MCF 10A (cell line): Measurements from ENCODE around the gene CCDC12. TPM values are rescaled to one million over a fixed set of nuclear protein-coding genes. Genes with fewer than 3 reads are reported as not detected.

Source experiments
- BruUV-seq: library from RNA; stranded (reverse); fragments of 400-500 nt; replicated peaks from 2 replicates; lab custom pipeline; 2021; lab: Mats Ljungman, UMichigan
- CTCF ChIA-PET: fragments of 300-600 bp; sonication (Branson Sonifier 250); formaldehyde crosslinking; extraction: SDS; loops from one replicate; lab custom pipeline; 2021; ENCODE audit warnings: antibody characterized with exemption, inconsistent platforms; lab: Yijun Ruan, JAX
- POLR2A ChIA-PET: fragments of 300-600, 350-650 bp; sonication (Branson Sonifier 250); formaldehyde crosslinking; extraction: SDS; loops from one replicate; lab custom pipeline; 2020; ENCODE audit warnings: antibody characterized with exemption, inconsistent platforms; lab: Yijun Ruan, JAX
- DNase-seq: peaks from one replicate; pipeline ENCODE4 v3.0.0-alpha.2; 2018; ENCODE audit not compliant: unreplicated experiment
- H3K27ac Mint-ChIP-seq: one replicate; pipeline ENCODE4 v1.8.0; 2022; ENCODE audit warnings: mild to moderate bottlenecking, low read depth, mixed read lengths; ENCODE audit not compliant: unreplicated experiment
- H3K27me3 Mint-ChIP-seq: one replicate; pipeline ENCODE4 v1.8.0; 2022; ENCODE audit warnings: mixed read lengths; ENCODE audit not compliant: insufficient read depth, unreplicated experiment
- H3K36me3 Mint-ChIP-seq: one replicate; pipeline ENCODE4 v1.8.0; 2022; ENCODE audit warnings: mild to moderate bottlenecking, moderate library complexity, mixed read lengths; ENCODE audit not compliant: insufficient read depth, unreplicated experiment
- H3K4me1 Mint-ChIP-seq: one replicate; pipeline ENCODE4 v1.8.0; 2022; ENCODE audit warnings: mixed read lengths; ENCODE audit not compliant: insufficient read depth, unreplicated experiment
- H3K4me3 Mint-ChIP-seq: one replicate; pipeline ENCODE4 v1.8.0; 2022; ENCODE audit warnings: mild to moderate bottlenecking, moderate library complexity, mixed read lengths; ENCODE audit not compliant: unreplicated experiment
- H3K9me3 Mint-ChIP-seq: one replicate; pipeline ENCODE4 v1.8.0; 2022; ENCODE audit warnings: mixed read lengths; ENCODE audit not compliant: unreplicated experiment
- CTCF ChIP-seq: fragments of 200-600 bp; IDR thresholded peaks from one replicate; pipeline ENCODE4 v1.8.0; 2022; ENCODE audit warnings: antibody characterized with exemption, mild to moderate bottlenecking; ENCODE audit not compliant: unreplicated experiment
- intact Hi-C: fragments of 100-400 bp; cut with micrococcal nuclease; formaldehyde crosslinking; loops from 2 replicates; pipeline ENCODE4 v1.14.1; 2022
- total RNA-seq: library from RNA; stranded (reverse); gene quantifications from 2 replicates; pipeline ENCODE4 v1.2.3, GENCODE V29; 2022

CCDC12 gene
- total RNA-seq, 1 experiment from 2014 or later = 45.9 TPM

DNA sequence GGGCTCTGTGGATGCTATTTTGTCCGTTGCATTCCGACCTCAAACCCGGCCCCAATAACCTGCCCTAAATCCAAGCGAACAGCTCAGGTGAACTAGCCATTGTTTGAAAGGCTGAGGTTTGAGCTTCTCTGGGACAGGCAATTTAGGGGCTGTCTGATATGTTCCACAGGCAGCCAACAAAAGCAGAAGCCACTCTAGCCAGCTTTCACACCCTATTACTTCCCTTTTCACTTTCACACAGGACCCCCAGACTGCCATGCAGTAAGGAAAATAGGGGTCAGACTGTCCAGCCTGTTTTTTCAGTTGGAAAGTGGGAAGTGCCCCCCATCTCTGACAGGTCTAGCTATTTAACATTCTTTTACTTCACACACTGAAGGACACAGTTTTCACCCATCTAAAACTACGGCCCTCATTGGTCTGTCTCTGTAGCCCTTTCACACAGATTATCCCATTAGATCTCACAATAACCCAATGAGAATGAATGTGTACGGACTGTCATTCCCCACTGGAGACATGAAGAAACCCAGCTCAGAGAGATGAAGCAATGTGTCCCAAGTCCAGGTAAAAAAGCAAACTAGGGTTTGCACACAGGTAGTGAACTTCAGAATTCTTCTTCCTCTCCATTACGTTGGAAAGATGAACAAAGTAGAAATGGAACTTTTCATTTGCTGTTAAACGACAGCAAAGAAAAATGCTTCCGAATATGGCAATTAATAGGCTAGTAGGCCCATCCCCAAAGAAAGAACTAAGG lies 1.9 kb downstream of the CCDC12 start:
- H3K27ac Mint-ChIP-seq = no peak overlapping the region
- no TSS peak for BruUV-seq
- H3K27me3 Mint-ChIP-seq = no peaks in the 10 kb centered on the region
- no peak for DNase-seq
- intact Hi-C loops = no loop called here
- TF ChIP-seq CTCF = no peak
- peaks cover 54% of the 10 kb centered on the region for H3K36me3 Mint-ChIP-seq
- peaks cover 38% of the 10 kb centered on the region for H3K4me1 Mint-ChIP-seq
- H3K9me3 Mint-ChIP-seq = no peaks in the 10 kb centered on the region
- POLR2A ChIA-PET = interaction anchor here (1.1 to 3.2 kb wide), 4 partner anchors 27 to 282 kb away, joined by 3 to 32 read pairs (median 13); partner anchors contain the start of gene ALS2CL
- CTCF ChIA-PET = interaction anchor here (0.6 to 1.8 kb wide), 3 partner anchors 9 to 489 kb away, joined by 3 to 5 read pairs (median 5); no protein-coding TSS in a partner anchor
- H3K4me3 Mint-ChIP-seq = peak overlapping the region; percentile 97

DNA sequence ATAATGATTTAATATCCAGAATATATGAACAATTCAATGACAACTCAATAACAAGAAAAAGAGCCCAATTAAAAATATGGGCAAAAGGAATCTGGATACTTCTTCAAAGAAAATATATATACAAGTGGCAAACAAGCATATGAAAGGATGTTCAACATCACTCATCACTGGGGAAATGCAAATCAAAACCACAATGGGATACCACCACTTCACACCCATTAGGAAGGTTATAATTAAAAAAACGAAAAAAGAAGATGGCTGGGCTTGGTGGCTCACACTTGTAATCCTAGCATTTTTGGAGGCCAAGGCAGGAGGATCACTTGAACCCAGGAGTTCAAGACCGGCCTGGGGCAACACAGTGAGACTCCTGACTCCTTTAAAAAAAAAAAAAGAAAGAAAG lies 4.1 kb downstream of the CCDC12 start:
- intact Hi-C loops = no loop called here
- Mint-ChIP-seq H3K4me3 (no peak overlapping the region), H3K36me3 (peaks cover 54% of the 10 kb centered on the region), H3K27ac (no peak overlapping the region), H3K9me3 (no peaks in the 10 kb centered on the region), H3K4me1 (peaks cover 32% of the 10 kb centered on the region), H3K27me3 (no peaks in the 10 kb centered on the region)
- TSS peak; percentile 1 for BruUV-seq
- ChIA-PET CTCF (no interaction called here), POLR2A (no interaction called here)
- no peak for TF ChIP-seq CTCF
- DNase-seq = no peak

DNA sequence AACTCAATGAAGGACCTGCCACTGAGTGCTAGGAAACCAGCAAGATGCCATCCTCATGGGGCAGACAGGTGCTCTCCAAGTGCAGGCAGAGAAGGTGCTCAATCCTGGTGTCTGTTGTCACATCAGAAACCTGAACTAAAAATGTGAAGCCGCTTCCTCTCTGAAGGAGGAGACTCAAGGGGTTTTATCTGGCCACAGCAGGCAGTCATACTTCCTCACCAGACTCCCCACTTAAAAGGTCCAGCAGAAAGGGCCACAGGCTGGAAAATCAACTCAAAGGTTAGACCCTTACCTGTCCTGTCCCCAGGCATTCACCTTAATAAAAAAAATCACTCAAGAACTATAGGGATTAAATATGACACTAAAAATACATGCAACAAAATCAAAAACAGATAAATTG lies 4.8 kb downstream of the CCDC12 start:
- Mint-ChIP-seq H3K27me3 (no peaks in the 10 kb centered on the region), H3K36me3 (peaks cover 56% of the 10 kb centered on the region), H3K27ac (no peak overlapping the region), H3K4me1 (peaks cover 37% of the 10 kb centered on the region), H3K4me3 (no peak overlapping the region), H3K9me3 (no peaks in the 10 kb centered on the region)
- no peak for DNase-seq
- CTCF ChIA-PET = no interaction called here
- POLR2A ChIA-PET = no interaction called here
- no TSS peak for BruUV-seq
- intact Hi-C loops = no loop called here
- TF ChIP-seq CTCF = no peak

GRCh38 chr3:46971151-46971550 lies 5.4 kb downstream of the CCDC12 start:
- CTCF ChIA-PET = no interaction called here

More at GRCh38 chr3:46971151-46971550, 5.4 kb downstream of the CCDC12 start:
- no peaks in the 10 kb centered on the region for H3K27me3 Mint-ChIP-seq
- H3K27ac Mint-ChIP-seq = peak overlapping the region; percentile 7
- peaks cover 56% of the 10 kb centered on the region for H3K36me3 Mint-ChIP-seq
- no peak overlapping the region for H3K4me3 Mint-ChIP-seq
- intact Hi-C loops = no loop called here
- TF ChIP-seq CTCF = no peak
- H3K9me3 Mint-ChIP-seq = no peaks in the 10 kb centered on the region
- POLR2A ChIA-PET = no interaction called here
- H3K4me1 Mint-ChIP-seq = peaks cover 40% of the 10 kb centered on the region
- DNase-seq = no peak
- no TSS peak for BruUV-seq
